GM19438 (cell line): ENCODE results near the gene ATXN1.
"Not testable (repeated sequence)": the region's sequence is repeated elsewhere in the genome, so short reads cannot be mapped to it uniquely, and the experiment has no call there.

Source experiments
- ATAC-seq: cut with Tn5 transposase; IDR thresholded peaks from one replicate; pipeline ENCODE4 v1.9.1; 2021; ENCODE audit warnings: low read depth; ENCODE audit not compliant: unreplicated experiment

Gene ATXN1

DNA sequence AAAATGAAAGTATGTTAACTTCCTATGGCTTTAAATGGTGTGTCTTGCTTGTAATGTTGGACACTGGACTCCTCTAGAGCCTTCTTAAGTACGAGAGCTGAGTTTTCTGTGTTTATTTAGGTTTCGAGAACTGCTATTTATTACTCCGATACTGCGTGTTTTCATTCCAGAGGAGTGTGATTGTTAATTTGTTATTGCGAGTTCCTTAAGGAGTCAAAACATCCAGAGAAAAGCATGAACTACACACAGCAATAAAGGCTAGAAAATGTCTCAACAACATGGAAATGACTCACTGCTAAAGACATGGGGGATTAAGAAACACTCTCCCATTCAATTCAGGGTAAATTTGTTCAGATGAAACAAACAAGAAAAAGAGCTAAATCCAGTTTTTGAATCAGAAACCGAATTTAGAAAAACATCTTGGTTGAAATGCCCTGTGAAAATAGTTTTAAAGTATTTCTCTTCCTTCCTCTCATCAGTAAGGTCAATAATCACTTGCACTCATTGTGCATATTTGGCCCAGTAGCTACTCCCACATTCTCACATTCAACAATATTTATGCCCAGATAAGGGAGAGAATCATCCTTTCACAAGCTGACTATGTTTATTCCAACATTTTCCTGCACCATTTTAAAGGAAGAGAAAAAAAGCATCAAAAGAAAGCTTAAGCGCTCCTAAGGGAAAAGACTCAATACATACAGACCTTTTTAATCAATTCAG is 36.0 kb downstream of the ATXN1 start:
- no peak for ATAC-seq

DNA sequence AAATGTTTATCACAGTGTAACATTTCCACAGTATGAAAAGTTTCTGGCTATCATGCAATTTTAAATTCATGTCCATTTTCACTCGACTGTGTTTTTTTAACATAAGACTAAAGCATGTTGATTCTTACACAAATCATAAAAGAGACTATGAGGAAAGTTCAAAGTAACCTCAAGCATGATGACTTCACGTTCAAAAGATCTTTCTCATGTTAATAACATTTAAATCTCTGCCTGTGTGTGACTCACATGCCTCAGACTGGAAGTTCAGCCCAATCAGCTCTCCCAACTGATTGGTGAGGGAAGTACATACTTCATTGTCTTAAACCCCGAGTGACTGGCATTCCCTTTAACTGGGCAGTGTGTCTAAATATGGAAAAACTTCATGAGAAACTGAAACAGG is 37.4 kb downstream of the ATXN1 start:
- no peak for ATAC-seq

DNA sequence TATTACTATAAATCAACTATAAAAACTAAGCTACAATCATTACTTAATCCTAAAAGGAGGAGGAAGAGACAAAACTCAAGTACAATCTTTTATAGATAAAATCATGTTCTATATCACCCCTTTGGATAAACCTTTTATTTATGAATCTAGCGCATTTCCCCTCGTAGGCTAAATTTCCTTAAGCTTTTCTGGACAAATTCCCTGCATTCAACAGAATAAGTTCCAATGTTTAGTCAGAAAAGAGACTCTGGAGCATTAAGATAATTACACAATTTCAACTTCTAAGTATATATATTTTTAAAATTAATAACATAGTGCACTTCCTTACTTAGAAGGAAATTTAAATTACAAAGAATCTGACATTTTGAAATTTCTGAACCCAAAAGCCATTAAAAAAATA is 37.9 kb downstream of the ATXN1 start:
- no peak for ATAC-seq

DNA sequence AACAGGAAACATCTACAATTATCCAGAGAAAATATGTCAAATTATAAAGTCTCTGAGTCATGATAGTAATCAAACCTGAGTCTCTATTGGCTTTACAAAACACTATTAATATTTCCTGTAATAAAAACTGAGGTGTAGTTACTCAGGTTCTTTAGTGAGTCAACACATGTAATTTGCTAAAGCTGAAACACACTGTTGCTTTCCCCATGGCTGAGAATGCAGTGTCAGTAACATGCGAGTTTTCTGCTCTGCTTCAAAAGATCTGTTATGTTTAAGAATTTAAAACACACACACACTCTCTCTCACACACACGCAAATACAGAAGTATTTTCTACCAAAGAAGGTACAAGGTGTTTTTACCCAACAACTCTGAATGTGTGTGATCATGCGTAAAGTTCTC is 38.6 kb downstream of the ATXN1 start:
- ATAC-seq = no peak

DNA sequence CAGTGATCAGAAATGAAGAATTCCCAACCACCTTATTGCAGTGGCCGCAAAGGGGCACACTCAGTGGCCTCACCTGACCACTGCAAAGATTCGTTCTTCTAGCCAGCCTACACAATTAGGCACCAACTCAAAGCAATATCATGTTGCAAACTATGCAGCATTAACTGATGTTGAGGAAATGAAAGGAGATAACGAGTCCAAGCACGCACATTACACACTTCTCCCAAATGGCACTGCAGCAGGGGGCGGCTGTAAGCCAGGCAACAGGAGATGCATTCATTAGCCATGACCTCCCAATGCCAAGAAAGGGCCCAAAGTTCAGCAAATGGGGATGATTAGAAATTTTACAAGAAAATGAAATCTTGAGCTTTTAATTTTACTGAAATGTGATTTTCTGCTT is 39.3 kb downstream of the ATXN1 start:
- no peak for ATAC-seq

DNA sequence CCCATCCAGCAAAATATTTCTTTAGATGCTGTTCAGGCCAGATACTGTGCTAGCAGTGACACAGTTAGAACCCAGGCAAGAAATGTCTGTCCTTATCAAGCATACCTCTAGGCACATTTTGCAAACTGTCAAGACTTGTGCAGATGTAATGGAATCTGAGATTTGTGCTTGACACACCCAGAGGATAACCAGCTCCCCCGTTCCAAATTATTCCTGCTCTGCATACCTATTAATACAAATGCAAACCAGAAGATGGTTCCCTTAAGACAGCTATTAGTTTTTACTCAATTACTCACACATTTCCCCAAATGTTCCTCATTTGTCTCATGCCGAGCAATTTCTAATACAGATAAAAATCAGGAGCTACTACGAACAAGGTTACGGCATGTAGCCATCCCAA is 40.4 kb downstream of the ATXN1 start:
- ATAC-seq = no peak

DNA sequence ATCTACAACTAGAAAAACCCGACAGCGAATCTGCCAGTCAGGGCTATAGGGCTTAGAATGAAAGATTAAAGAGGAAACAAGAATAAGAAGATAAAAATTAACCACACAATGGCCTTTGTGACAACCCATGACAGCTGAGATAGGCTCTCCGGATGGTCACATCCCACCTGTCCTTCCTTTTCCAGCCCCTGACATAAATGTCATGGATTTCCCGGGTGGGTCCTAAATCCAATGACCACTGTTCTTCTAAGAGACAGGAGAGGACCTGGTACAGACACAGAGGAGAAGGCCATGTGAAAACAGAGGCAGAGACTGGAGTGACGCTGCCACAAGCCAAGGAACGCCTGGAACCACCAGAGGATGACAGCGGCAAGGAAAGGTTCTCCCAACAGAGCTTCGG is 41.8 kb downstream of the ATXN1 start:
- no peak for ATAC-seq

GRCh38 chr6:16718356-16718755 is 42.9 kb downstream of the ATXN1 start:
- no peak for ATAC-seq

DNA sequence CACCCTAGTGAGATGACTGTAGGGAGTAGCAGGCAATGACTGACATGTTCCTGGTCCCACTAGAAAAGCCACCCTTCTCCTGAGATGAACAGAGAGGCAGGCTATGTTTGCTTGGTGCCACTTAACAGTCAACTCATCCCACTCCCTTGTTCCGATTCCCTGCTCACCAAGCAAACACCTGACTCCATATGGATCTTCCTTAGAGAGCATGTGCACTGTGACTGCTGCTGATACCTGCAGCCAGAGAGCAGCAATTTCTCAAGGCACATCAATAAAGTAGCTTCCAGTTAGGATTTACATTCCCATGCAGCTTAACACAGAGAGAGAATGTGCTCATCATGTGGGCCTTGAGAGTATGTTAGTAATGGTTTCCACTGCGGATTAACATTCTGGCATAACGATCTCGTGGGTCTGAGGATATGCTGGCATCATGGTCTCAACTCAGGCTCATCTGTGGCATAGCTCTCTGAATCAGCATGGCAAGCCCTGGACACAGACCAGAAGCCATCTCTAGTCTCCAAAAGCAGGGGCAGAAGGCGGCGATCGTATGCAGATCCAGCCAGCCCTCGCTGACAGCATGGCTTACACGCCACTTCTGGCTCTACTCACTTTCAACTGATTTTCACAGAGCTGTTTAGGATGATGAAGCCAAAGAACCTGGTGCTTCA is 43.9 kb downstream of the ATXN1 start:
- no peak for ATAC-seq

GRCh38 chr6:16716321-16716858 is 44.9 kb downstream of the ATXN1 start:
- ATAC-seq = no peak

- ATAC-seq = no peak
These were observed 47.7 kb downstream of the ATXN1 start for GRCh38 chr6:16713597-16713996.

DNA sequence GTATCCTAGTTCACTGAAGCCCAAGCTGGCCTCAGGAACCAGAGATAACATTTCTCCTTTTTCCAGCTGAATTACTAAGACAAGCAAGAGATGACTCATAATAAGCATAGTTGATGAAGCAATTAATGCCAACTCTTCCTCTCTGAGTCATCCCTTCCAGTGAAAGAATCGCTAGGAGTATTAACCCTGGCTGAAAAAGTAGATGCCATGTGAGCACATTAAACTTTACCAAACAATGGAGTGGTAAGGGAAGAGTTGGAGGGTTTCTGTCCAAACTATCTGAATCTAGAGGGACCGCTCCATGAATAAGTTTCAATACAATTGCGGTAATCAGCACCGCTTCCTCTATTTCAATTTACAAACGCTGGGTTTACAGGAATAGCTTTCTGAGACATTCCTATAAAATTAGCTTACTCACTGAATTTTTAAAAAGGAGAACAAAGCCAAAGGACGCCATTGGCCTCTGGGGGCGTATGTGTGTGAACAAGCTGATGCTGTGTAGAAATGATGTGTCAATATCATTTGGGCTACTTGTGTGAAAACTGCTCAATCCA is 48.3 kb downstream of the ATXN1 start:
- ATAC-seq = peak; percentile 11

DNA sequence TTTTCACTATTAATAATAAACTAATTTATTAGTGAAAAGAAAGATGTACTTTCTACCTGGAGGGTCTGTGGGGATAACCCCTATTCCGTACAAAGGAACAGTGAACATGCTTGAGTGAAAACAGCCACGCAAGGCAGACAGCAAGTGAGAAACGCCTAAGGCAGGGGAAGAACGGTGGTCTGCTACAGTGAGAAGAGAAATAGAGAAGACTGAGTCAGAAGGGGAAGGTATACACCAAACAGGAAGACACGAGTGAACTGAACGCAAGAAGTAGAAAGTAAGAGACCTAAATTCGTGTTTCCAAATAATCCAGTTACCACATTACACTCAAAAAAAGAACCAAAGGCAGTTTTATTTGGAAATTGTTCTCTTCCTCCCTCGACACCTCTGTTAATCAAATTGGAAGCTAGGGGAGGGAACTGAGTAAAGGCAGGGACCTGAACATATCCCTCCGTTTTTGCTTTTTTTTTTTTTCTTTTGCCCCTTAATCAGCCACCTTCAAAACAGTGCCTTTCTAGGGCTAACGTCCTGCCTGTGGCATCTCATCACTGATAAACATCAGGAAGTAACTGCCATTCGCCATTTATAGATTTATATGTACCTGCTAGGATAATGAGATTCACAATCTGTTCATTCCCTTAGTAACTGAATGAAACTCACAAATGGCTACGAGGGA is 48.9 kb downstream of the ATXN1 start:
- peak; percentile 70 for ATAC-seq

DNA sequence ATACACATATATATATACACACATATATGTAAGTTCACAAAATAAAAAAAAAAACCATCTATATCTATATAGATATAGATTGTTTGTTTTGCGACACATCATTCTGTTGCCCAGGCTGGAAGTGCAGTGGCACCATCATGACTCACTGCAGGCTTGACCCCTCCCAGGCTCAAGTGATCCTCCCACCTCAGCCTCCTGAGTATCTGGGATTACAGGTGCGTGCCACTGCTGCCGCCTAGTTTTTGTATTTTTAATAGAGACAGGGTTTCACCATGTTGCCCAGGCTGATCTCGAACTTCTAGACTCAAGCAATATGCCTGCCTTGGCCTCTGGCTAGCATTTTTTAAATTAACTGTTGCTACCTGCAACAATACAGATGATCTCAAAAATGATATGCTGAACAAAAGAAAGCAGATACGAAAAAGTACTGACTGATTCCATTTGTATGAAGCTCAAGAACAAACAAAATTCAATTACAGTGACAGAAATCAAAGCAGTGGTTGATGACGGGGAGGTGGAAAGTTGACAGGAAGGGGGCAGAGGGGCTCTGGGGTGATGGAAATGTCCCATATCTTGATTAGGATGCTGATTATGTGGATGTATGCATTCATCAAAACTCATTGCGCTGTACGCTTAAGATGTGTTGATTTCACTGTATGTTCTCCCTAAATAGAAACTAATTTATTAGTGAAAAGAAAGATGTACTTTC is 49.6 kb downstream of the ATXN1 start:
- ATAC-seq = no peak

DNA sequence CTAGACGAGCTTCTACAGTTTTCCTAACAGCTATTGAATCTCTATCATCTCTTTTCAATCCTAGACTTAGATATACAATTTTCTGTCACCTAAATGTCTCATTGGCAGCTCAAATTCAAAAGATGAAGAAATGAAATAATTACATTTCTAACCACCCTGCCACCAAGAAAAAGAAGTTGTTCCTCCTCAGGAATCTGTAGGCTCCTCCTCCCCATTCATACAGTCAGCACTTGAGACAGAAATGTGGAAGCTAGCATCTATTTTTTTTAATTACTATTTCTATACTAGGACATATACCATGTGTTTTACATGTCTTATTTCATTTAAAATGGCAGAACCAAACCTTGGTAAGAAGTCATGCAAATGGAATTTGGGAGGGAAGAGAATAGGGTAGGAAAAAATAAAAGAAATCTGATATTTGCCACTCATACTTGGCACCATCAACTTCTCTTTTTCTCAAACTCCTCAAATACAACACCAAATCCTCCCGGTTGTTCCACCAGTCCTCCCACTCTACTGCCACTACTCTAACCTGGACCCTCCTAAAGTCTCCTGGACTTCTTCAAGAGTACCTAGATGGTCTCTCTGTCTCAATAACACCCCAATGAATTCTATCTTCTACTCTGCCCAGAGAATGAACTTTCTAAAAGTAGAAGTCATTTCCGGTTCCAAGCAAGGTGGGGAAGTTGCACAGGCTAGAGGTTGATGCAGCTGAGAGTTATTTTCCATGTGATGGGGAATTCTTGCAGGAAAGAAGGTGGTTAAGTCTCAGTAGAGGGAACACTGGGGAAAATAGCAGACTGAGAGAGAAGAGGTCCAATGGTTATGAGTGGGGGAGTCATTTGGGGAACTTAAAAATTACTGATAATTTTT is 54.1 kb downstream of the ATXN1 start:
- ATAC-seq = no peak

DNA sequence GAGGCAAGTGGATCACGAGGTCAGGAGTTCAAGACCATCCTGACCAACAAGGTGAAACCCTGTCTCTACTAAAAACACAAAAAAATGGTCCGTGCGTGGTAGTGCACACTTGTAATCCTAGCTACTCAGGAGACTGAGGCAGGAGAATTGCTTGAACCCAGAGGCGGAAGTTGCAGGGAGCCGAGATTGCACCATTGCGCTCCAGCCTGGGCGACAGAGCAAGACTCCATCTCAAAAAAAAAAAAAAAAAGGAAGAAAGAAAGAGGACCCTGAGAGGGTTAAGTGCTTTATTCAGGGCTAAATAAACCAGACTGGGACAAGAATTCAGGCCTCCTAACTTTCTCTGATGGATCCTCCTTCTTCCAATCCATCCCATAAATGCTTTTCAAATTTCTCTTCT is 54.8 kb downstream of the ATXN1 start:
- ATAC-seq = not testable (repeated sequence)

DNA sequence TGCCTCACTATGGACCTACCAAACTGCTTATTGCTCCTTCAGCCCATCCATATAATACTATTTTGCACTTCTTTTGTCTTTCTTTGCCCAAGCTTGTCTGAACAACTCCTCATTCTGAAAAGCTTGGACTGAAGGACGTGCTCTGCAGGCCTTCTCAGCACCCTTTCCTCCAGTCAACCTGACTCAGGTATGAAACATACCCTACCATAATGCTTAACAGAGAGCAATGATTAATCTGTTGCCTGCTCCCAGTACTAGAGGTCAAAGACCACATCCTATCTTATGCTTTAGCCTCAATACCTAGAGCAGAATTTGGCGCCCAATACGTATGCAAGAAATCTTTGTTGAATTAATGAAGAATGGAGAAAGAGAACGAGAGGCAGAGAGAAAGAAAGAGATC is 55.2 kb downstream of the ATXN1 start:
- no peak for ATAC-seq

GRCh38 chr6:16705081-16705993 is 55.9 kb downstream of the ATXN1 start:
- no peak for ATAC-seq
